Left renal cortex interstitium (tissue), 4 donors: ENCODE data around the gene LRRC42. TPM values are rescaled to one million over a fixed set of nuclear protein-coding genes. Genes with fewer than 3 reads are reported as not detected.
"Not testable (repeated sequence)": the region's sequence is repeated elsewhere in the genome, so short reads cannot be mapped to it uniquely, and the experiment has no call there.

Experiments
- DNase-seq, 4 donors: peaks; one replicate each; pipeline ENCODE4 v3.0.0-alpha.2; 2013; ENCODE audit warnings: low read depth in 4 of 4, low spot score in 2 of 4, missing footprints in 1 of 4
- polyA plus RNA-seq, 4 donors: library from polyadenylated mRNA; unstranded; fragments of 120-200 nt; gene quantifications; one replicate each; pipeline ENCODE4 v1.2.1, GENCODE V29; 2013; ENCODE audit not compliant: insufficient read length in 4 of 4

The LRRC42 gene
- polyA plus RNA-seq, 4 donors: 38.6 to 48.1 (median 42.1) TPM

DNA sequence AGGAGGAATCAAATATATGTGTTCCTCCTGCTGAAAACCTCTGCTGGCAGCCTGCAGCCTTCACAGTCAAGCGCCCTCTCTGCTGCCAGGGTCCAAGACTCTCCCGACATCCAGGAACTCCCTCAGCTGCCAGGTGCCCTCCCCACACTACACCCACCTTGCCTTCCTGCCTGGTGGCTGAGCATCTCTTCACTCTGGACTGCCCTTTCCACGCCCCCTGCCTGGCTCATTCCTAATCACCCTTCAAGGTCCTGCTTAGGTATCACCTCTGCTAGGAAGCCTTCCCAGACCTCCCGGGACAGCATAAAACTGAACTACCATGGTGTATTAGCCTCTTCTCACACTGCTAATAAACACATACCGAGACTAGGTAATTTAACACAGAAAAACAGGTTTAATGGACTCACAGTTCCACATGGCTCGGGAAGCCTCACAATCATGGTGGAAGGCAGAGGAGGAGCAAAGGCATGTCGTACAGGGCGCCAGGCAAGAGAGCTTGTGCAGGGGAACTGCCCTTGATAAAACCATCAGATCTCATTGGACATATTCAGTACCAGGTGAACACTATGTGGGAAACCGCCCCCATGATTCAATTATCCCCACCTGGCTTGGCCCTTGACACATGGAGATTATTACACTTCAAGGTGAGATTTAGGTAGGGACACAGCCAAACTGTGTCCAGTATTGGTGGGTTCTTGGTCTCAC is 56.5 kb downstream of the LRRC42 start:
- DNase-seq: no peak

DNA sequence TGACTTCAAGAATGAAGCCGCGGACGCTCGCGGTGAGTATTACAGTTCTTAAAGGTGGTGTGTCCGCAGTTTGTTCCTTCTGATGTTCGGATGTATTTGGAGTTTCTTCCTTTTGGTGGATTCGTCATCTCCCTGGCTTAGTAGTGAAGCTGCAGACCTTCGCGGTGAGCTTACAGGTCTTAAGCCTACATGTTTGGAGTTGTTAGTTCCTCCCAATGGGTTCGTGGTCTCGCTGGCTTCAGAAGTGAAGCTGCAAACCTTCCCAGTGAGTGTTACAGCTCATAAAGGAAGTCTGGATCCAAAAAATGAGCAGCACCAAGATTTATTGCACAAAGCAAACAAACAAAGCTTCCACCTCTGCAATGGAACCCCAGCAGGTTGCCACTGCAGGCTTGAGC is 57.1 kb downstream of the LRRC42 start:
- DNase-seq: no peak

DNA sequence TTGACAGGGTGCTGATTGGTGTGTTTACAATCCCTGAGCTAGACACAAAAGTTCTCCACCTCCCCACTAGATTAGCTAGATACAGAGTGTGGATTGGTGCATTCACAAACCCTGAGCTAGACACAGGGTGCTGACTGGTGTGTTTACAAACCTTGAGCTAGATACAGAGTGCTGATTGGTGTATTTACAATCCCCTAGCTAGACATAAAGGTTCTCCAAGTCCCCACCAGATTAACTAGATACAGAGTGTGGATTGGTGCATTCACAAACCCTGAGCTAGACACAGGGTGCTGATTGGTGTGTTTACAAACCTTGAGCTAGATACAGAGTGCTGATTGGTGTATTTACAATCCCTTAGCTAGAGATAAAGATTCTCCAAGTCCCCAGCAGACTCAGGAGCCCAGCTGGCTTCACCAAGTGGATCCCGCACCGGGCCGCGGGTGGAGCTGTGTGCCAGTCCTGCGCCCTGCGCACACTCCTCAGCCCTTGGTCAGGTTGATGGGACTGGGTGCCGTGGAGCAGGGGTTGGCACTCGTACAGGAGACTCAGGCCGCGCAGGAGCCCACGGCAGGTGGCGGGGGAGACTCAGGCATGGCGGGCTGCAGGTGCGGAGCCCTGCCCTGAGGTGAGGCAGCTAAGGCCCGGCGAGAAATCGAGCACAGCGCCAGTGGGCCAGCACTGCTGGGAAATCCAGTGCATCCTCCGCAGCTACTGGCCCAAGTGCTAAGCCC is 57.8 kb downstream of the LRRC42 start:
- not testable (repeated sequence) for DNase-seq

DNA sequence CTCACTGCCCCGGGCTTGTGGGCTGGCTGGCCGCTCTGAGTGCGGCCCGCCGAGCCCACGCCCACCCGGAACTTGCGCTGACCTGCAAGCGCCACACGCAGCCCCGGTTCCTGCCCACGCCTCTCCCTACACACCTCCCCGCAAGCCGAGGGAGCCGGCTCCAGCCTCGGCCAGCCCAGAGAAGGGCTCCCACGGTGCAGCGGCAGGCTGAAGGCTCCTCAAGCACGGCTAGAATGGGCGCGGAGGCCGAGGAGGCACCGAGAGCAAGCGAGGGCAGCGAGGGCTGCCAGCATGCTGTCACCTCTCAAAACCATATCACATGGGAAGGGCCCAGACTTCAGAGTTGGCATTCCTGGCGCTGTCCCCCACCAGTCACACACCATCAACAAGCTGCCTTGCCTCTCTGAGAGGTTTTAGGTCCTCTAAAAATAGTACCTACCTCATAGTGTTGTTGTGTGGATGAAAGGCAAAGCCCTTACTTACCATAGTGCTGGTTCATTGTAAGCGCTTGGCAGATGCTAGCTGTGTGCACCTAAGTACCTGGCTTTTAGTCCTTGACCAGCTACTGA is 58.4 kb downstream of the LRRC42 start:
- no peak for DNase-seq

DNA sequence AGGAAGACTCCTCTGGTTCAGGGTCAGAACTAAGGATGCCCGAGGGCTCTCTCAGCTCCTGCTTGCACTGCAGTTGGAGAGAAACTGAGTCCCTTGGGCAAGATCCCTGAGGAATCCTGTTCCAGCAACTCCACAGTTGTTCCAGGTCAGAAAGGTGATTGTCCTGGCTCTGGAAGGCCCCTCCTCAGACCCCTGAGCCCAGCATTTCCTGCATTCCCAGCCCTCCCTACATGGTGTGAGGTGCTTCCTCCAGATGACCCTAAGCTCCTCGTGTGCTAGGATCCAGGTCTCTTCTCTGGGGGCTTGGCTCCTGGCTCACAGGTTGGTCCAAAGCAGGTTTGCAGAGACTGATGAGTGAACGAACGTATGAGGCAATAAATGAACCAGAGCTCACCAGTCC is 60.4 kb downstream of the LRRC42 start:
- DNase-seq: no peak

DNA sequence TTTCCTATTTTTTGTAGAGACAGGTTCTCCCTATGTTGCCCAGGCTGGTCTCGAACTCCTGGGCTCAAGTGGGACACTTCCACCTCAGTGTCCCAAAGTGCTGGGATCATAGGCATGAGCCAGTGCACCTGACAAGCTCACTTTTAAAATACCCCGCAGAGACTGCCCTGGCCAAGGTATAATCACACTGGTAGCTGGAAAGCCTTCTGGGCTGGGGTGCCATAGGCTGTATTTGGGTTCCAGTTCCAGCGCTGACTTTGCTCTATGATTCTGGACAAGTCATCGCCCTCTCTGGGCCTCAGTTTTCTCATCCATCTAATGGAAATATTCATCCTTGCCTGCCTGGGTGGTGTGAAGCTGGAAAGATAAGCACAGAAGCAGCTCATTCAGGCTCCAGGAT is 61.5 kb downstream of the LRRC42 start:
- DNase-seq: no peak

DNA sequence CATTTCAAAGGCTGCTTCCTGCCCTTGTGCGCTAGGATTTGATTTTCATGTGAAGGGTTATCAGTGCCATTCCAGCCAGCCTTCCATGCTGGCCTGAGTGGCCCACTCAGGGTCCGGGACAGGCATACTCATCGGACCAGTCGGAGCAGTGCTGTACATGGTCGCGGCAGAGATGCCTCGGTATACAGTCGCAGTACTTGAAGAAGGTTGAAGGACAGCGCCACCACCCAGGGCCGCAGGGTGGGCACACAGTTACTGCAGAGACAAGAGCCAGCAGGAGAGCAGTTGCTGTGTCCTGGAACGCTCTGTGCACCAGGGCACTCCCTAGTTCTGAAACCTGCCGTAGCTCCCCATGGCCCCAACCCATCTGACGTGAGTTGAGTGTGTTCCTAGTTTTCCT is 62.7 kb downstream of the LRRC42 start:
- DNase-seq: no peak

DNA sequence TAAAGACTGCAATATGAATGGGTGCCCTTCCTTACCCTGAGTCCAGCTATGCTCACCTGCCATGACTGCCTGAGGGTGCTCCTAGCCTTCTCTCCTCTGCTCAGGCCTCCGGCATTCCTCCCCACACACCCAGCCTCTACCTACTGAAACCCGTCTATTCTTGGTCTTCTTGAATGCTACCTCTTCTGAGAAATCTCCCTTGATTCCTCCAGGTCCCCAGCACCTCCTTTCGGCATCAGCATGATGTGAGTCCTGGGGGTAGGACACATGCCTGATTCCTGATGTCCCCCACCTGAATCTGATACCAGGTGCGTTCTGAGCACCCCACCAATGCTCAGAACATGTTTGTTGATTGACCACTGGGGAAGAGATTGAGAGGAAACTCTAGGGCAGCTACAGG is 63.3 kb downstream of the LRRC42 start:
- no peak for DNase-seq

DNA sequence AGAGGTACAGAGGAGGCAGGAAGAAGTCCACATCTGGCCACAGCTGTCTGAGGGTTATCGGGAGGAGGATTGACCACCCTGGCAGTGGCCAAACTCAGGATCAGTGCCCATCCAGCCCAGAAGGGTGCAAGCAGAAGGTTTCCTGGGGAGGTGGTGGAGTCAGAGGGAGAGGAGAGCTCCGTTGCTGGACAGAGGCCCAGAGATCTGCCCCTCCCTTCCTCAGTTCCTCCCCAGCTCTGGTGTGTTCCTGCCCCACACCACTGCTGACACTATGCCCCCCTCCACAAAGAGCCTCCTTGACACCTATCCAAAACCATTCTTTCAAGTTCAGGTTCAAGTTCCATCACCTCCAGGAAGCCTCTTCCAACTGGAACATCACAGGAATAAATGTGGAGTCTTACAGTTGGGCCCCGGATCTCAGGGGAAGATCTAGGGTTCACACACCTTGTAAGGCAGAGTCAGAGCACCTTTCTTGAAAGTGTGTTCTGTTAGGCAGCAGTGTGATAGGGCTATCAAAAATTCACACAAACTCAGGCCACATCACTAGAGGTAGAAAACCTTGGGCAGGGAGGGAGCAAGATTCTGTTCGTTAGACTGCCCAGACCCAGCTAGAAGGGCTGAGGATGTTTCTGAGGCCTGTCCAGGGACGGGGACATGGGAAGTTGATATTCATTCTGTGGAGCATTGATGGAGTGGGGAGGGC is 64.4 kb downstream of the LRRC42 start:
- DNase-seq: no peak

DNA sequence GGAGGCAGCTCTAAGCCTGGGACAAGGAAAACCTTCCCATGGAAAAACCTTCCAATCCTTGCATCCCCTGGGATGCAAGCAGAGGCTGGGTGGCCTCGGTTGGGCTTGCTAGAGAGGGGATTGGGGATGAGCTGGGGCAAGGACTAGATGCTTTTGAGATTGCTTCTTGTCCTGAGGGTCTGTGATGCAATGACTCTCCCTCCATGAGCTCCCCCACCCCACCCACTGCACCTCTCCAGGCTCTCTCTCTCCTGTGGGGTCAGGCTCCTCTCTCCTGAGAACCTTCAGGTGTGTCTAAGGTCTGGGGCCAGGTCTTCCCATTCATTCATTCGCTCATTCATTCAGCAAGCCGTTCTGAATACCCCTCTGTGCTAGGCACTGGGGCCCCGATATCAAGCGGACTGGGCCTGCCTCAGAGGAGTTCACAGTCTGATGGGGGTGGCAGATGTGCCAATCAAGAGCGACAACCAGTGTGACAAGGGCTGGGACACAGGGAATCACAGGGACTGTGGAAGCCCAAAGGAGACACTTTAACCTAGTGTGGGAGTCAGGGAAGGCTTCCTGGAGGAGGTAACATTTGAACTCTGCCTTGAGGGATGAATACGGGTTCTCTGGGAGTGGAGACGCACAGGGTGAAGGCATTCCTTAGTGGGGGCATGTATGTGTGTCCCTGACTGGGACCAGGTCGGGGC is 65.3 kb downstream of the LRRC42 start:
- no peak for DNase-seq

DNA sequence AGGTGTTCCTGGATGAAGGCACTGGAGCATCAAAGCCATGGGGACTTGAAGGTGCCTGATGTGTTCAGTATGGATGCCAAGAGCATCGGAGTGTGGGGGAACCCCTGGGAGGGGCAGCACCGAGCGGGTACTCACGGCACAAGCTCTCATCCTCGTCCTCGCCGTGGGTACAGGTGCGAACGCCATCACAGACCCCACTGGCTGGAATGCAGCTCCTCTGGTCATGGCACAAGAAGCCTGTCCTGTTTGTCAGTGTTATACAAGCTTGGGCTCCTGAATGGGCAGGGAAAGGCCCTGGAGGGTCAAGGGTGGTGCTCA is 65.8 kb downstream of the LRRC42 start:
- DNase-seq: no peak

DNA sequence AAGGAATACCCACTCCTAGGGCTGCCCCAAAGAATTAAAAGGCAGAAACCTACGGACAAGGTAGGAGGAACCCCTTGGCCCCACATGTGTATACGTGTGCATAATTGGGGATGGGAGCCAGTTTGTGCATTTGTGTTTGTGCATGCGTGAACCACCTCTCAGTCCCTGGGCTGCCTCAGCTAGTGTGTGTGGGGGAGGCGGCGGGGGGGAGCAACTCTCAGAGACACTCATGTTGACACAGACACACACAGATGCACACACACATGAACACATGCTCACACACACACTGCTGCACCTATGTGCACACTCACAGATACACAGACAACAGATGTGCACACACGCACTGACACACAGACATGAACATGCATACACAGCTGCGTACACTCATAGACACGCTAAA is 66.7 kb downstream of the LRRC42 start:
- no peak for DNase-seq

DNA sequence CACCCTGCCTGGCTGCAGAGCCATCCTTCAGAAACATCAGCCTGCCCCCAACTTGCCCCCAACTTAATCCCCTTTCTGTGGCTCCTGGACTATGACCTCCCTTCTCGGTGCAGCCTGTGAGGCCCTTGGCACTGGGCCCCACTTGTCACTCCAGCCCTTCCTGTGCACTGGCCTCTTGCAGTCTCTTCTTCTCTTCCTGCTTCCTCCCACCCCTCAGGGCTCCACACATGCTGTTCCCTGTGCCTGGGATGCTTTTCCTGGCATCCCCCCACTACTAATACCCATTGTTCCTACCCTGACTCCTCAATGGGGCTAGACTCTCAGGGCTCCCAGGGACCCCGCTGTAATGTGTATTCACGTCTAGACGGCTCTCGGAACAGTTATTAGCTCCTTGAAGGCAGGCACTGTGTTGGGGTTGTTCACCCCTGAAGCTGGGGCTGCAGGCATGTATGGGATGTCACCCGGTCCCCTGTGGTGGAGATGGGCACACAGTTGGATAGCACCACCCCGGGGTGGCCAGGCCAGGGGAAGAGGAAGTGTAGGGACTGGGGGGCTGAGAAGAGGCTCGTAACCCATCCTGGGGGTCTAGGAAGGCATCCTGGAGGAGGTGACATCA is 67.4 kb downstream of the LRRC42 start:
- no peak for DNase-seq

DNA sequence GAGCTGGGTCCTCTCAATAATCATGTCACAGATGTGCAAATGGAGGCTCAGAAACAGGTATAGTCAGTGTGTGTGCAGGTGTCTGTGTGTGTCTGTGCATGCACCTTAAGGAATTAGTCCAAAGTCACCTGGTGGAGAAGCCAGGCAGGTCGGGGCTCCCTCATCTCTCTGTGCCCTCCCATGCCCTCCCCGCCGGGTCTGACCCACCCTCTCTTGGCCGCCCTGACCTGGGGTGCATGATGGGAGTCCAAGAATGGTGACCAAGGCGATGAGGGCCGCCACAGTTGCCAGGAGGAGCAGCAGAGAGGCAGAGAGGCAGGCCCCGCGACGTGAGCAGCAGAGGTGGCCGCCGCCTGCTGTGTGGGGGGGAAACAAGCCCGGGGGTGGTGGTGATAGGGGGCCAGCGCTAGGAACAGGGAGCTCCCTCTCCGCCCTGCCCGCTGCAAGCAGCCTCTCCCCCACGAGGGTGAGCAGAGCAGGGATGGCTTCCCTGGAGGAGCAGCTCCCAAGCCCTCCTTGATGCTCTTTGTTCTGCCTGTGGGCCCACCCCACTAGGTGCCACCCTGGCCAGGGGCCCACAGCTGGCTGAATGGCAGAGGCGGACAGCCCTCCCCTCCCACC is 68.0 kb downstream of the LRRC42 start:
- DNase-seq: no peak

DNA sequence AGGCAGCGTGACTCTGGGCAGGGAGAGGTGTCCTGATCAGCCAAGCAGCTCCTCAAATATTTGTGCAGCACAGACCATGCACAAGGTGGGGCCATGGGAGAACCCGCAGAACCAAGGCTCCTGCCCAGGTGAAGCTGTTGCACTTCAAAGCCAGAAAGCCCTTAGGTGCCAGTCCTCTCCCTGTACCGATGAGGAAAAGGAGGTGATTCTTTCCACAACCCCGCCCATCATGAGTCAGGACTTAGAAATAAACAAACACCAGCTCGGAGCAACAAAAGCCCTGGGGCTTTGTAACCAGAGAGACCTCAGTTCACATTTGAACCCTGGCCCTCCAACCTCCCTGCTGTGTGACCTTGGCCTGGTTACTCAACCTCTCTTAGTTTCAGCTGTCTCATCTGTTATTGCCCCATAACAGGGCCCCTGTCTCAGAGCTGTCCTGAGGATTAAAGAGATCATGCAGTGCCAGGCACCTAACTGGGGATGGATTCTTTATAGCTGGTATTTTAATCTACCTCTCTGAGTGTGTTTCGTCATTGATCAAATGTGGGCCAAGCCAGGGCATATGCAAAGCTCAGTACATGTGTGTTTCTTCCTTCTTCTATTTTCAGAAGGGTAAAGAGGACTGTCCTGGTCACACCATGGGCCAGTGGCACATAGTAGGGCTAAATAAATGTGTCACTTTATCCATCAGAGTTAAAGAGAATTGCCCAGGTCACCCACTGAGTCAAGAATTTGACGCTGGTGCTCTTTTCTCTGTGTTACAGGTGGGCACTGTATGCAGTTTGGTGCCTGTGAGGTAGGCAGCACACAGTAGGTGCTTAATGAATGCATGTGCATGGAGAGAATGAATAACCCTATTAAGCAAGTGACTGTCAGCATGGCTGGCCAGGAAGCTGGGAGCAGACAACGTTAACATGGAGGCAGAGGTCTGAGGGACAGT is 70.5 kb downstream of the LRRC42 start:
- no peak for DNase-seq
